ENCODE results near the gene RASA2.
"Not testable (repeated sequence)": the region's sequence is repeated elsewhere in the genome, so short reads cannot be mapped to it uniquely, and the experiment has no call there.

DNA sequence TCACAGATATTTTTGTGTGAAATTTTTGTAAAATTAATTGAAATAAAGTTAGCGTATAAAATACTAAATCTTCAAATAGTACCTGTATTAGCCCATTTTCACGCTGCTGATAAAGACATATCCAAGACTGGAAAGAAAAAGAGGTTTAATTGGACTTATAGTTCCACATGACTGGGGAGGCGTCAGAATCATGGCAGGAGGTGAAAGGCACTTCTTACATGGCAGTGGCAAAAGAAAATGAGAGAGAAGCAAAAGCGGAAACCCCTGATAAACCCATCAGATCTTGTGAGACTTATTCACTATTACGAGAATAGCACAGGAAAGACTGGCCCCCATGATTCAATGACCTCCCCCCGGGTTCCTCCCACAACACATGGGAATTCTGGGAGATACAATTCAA is 49.2 kb downstream of the RASA2 start:
- TF ChIP-seq EZH2phosphoT487 (IDR thresholded peaks at IDR 0.05; ENCODE audit: borderline replicate concordance), result not testable (repeated sequence)
- TF ChIP-seq, protein P1, sequence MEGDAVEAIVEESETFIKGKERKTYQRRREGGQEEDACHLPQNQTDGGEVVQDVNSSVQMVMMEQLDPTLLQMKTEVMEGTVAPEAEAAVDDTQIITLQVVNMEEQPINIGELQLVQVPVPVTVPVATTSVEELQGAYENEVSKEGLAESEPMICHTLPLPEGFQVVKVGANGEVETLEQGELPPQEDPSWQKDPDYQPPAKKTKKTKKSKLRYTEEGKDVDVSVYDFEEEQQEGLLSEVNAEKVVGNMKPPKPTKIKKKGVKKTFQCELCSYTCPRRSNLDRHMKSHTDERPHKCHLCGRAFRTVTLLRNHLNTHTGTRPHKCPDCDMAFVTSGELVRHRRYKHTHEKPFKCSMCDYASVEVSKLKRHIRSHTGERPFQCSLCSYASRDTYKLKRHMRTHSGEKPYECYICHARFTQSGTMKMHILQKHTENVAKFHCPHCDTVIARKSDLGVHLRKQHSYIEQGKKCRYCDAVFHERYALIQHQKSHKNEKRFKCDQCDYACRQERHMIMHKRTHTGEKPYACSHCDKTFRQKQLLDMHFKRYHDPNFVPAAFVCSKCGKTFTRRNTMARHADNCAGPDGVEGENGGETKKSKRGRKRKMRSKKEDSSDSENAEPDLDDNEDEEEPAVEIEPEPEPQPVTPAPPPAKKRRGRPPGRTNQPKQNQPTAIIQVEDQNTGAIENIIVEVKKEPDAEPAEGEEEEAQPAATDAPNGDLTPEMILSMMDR (conservative IDR thresholded peaks at IDR 0.05; ENCODE audit: low read length), result not testable (repeated sequence)
